SK-N-DZ (cell line): ENCODE data around the gene SERINC2.
"Not testable (repeated sequence)": the region's sequence is repeated elsewhere in the genome, so short reads cannot be mapped to it uniquely, and the experiment has no call there.

Experiments
- DNase-seq: peaks from one replicate; pipeline ENCODE4 v3.0.0-alpha.2; 2015; ENCODE audit warnings: low spot score

The SERINC2 gene

DNA sequence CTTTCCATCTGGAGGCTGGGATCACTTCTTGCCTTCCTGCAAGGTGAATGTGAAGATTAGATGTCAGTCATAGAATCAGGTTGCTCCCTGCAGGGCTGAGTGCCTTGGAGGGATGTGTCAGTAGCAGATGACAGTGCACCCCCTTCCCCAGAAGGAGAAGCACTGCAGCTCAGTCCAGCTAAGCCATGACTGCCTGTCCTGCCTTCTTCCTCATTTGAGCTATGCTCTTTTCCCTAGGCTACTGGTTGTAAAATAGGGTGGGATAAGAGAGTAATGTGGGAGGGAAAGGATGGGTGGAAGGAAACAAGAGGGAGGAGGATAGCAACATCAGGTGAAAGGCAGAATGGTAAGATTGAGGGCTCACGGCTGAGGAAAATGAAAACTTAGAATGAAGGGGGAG is 29.0 kb upstream of the SERINC2 start:
- DNase-seq = no peak

DNA sequence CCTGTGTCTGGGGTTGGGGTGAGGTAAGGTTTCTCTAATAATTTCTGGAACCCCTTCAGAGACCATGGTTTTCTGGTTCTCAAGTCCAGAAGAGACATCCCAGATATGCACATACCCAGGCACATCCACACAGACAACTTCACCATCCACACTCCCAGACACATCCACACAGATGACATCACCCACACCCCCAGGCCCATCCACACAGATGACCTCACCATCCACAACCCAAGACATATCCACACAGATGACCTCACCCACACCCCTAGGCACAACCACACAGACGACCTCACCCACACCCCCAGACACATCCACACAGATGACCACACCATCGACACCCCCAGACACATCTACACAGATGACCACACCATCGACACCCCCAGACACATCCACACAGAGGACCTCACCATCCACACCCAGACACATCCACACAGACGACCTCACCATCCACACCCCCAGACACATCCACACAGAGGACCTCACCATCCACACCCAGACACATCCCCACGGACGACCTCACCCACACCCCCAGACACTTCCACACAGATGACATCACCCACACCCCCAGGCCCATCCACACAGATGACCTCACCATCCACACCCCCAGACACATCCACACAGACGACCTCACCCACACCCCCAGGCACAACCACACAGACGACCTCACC is 26.3 kb upstream of the SERINC2 start:
- DNase-seq = not testable (repeated sequence)

DNA sequence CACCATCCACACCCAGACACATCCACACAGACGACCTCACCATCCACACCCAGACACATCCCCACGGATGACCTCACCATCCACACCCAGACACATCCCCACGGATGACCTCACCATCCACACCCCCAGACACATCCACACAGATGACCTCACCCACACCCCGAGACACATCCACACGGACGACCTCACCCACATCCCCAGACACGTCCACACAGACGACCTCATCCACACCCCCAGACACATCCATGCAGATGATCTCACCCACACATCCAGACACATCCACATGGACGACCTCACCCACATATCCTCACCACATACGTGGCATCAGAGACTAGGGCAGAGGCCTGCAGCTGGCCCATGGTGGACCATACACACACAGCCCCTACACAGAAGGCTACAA is 25.4 kb upstream of the SERINC2 start:
- no peak for DNase-seq

DNA sequence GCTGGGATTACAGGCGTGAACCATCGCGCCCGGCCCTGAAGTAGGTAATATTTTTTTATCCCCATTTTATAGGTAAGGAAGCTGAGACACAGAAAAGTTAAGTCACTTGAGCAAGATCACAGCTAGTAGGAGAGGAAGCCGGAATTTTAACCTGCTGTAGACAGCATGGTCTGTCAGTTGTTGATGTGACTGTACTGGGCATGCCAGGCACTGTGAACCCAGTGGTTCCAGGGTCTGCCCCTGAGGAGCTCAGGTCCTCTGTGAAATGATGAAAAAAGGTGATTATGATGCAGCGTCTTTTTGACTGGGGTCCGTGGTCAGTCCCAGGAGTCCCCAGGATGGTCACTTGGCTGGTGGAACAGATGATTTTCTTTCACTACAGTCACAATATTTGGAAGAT is 23.4 kb upstream of the SERINC2 start:
- no peak for DNase-seq

DNA sequence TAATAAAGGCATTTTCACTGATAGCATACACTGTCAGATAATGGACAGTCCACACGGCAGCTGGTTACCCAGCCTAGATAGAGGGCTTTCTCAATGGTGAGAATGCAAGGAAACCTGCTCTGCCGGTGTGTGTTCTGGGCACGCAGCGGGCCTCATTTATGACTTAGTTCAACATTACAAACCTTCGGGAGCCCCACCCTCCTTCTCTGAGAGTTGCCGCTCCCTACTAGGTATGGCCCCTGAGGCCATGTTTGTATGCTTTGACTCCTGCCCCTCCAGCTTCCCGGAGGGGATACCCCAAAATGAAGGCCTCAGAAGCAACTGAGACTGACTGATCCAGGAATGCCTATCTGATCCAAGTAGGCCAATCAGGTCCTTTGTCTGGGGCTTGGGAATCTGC is 22.9 kb upstream of the SERINC2 start:
- no peak for DNase-seq

DNA sequence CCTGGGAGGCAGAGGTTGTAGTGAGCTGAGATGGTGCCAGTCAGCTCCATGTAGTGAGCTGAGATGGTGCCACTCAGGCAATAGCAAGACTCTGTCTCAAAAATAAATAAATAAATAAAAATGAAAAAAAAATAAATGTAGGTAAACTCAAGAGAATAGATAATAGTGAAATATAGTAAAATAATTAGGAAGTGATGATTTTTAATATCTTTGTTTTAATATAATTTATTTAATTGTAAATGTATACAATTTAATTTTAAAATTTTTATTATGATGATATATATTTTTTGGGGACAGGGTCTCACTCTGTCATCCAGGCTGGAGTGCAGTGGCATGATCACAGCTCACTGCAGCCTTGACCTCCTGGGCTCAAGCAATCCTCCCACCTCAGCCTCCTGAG is 19.6 kb upstream of the SERINC2 start:
- no peak for DNase-seq

DNA sequence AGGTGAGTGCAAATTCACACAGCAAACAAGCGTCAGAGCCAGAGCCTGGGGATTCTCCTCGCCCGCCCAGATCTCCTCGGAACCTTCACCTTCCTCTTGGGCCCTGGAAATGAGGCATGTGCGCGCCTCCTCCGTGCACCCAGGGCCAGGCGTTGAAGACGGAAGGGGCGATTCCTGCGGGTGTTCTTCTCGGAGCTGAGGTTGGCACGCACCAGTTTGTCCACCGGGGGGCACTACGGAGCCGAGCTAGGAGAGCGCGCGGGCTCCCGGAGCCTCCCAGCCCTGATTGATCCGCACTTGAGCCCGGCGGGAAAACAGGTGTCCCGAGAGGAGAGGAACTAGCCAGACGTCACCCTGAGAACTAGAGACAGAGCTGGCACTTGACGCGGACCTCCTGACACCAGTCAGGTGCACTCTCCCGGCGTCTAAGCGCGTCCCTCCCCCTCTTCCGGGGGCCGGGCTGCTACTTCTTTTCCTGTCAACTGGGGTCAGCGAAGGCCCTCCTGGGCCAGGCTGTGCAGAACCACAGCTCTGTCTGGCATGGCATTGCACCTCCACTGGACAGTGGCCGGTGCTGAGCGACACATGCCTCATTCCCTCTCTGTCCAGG is 18.3 kb upstream of the SERINC2 start:
- peak; percentile 59 for DNase-seq

DNA sequence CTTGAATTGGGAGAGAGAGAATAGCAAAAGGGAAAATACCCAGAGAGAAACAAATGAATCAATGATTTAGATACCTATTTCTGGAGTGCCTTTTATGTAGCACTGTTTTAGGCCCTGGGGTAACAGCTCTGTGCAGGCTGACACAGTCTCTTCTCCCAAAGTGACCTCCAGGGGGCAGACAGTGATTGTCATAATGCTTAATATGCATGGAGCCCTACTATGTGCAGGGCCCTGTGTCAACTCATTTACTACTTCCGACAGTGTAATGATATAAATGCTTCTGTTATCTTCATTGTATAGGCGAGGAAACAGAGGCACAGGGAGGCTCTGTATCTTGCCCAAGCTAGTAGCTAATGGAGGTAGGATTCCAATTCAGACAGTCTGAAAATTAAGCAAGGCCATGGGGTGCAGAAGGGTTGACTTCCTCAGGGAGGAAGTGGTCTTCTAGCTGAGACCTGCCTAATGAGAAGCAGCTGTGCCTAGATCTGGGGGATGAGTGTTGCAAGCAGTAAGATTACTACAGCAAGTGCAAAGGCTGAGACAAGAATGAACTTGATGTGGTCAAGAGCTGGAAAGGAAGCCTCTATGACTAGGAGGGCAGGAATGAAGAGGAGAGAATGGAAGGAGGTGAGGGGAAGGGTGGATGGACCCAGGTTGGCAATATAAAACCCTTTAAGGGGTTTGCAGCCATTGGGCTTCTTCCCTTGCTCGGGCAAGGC is 16.2 kb upstream of the SERINC2 start:
- no peak for DNase-seq

DNA sequence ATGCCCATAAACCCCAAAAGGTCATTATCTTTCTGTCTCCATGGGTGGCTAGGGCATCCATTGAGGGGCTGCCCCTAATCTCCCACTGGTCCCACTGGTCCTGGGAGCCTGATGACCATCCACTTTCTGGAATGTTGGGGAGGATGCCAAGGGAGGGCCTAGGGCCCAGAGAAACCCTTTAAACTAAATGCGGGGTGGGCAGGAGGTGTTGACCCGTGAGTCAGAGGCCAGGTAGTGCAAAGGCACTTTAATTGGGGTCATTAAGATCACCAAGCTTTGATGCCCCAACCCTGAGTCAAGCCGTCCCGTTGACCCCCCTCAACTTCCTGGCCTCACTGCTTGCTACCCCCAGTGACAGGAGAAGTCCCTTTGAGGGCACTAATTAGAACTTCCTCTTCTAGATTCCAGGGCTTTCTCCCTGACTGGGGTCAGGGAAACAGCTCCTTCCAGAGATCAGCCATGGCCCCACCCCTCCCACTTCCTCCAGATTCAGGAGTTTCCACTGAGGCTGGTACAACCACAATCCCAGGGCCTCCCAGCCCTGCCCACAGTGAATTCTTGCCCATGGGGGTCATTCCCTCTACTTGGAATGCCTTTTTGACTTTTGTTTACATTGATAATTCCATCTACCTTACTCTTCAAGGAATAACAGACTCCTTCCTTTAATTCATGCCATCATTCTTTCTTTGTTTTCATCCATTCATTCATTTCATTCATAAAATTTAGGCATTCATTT is 15.5 kb upstream of the SERINC2 start:
- DNase-seq = no peak

DNA sequence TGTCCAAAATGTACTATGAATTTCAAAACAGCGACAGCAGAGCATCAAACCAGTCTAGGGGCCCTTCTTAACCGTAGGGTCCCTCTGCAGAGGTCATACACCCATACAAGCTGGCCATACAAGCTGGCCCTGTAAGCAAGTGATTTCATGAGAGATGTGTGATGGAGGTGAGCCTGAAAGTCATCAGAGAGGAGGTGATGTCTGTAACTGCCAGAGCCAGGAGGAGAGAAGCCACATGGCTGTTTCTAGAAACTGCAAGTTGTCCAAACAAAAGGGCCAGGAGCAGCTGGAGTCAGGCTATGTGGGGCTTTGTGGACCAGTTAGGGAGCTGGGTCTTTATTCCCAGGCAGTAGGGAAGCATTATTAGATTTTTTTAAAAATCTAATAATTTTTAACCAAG is 14.8 kb upstream of the SERINC2 start:
- no peak for DNase-seq

DNA sequence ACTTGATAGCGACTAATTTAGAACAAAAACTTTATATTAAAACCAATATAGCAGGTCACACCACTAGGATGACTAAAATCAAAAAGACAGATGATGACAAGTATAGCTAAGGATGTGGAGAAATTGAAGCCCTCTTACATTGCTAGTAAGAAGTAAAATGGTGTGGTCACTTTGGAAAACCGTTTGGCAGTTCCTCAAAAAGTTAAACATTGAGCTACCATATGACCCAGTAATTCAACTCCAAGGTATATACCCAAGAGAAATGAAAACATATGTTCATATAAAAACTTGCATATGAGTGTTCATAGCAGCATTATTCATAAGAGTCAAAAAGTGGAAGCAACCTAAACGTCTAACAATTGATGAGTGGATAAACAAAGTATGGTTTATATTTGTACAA is 13.0 kb upstream of the SERINC2 start:
- no peak for DNase-seq

DNA sequence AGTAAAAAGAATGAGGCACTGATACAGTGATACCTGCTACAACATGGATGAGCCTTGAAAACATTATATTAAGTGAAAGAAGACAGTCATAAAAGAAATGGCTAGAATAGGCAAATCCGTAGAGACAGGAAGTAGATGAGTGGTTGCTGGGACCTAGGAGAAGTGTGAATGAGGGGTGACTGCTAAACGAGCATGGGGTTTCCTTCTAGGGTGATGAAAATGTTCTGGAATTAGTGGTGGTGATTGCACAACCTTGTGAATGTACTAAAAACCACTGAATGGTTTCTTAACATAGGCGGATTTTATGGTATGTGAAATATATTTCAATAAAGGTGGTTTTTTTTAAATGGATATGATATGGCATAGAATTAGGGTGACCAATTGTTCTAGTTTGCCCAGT is 12.6 kb upstream of the SERINC2 start:
- no peak for DNase-seq

DNA sequence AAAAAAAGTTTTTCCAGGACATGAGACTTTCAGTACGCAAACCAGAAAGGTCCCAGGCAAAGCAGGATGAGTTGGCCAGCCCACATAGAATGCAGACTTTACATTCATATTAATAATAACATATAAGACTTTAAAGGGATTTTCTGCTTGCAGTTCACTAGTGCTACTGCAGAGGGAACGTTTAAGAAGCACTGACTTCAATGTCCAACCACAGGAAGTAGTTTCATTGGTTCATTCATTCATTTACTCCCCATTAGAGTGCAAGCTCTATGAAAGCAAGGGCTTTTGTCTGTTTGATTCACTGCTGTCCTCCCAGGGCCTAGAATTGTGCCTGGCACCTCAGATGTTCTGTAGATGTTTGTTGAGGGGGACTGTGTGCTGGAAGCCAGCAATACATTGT is 11.8 kb upstream of the SERINC2 start:
- DNase-seq = no peak

DNA sequence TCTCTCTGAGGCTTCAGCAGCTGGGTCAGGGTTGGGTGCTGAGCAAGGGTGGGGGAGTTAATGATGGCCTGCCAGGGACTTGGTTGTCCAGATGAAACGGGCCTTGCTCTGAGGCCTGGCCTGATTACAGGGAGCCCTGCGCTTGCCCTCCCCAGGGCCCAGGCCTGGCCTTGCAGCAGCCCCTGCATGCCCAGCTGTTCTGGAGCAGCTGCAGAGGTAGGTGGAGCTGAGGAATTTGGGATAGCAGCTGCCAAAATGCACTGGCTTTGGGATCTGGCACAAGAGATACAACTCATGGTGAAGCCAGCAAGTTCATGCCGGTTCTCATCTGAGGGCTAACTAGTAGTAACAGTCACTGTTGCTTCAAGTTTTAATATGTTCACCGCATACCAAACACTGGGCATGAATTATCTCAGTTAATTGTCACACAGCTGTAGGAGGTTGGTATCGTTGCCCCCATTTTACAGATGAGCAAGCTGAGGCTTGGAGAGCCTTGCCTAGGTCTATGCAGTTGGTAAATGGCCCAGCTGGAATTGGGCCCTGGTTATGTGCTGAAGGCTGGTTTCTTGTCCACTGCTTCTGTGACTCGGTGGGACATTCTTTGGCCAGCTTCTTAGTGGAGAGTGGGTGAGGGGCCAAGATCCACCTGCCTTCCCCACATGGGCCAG is 7.3 kb upstream of the SERINC2 start:
- DNase-seq = no peak

DNA sequence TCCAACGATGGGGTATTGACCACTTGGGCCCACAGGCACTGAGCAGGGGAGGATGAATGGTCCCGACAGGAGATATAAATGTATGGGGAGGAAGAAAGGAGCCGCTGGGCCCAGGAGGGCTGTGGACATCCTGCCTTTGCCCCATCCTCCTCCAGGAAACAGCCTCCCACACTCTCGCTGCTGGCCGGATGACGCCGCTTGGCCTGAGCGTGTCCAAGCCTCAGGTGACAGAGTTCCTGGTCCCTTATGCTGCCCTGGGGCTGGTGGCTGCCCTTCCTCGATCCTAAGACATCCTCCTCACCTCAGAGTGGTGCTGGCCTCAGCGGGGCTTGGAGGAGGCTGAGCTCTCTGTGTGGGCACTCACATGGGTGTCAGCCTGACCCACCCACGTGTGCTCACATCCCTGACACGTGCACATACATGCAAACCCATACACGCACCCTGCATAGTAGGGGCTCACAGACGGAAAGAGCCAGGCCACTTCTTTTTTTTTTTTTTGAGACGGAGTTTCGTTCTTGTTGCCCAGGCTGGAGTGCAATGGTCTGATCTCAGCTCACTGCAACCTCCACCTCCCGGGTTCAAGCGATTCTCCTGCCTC is 5.9 kb upstream of the SERINC2 start:
- no peak for DNase-seq

DNA sequence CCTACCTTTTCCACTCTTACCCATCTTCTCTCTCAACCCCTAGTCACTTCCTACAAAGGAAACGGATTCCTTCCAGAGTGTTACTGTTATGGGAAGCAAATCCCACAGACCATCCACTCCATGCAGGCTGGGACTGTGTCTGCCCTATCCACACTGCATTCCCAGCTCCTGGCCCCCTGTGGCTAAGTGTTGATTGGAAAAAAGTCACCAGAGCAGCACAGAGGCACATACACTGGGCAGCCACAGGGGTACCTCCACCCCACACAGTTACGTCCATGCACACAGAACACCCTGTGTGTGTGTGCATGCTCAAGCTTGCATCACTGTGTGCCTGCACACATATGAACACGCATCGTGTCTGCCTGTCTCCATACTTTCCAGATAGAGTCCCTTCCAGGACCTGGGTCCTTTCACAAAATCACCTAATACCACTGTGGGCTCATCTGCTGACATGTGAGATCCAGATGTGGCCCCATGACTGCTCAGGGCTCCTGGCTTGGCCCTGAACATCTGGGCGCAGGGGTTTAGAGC is 4.2 kb upstream of the SERINC2 start:
- DNase-seq = no peak

DNA sequence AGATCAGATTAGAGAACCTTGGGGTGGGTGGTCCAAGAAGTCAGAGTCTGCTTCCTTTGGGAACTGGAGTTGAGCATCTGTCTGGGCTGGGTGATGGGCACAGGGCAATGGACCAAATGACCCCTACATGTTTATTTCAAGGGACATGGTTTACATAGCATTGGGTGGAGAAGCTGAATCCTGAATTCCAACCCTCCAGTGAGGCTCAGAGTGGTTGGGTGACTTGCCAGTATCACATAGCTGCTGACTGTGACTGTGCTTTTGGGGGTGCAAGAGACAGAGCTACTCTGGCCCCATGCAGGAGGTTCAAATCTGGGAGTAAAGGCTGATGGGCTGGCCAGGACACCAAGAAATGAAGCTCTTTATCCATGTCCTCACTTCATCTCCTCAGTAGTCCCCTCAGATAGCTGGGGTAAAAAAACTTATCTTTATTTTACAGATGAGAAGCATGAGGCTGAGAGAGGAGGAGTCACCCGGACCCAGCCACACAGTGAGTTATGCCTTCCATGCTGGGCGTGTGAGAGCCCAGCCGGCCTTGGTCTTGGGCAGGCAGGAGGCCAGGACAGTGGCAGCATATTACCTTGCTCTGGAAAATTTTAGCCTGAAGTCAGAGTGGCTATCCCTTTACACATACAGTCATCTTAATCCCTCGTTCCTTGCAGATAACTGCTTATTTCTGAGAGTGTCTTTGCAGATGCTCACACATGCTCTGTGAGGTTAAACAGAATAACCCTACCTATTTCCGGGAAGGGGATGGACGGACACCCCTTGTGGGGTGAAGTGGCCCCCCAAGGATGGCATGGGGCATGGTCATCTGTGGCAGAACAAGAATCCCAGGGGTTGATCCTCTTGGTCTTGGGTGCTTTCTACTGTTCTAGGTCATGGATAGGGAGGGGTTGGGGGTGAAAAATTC is 2.8 kb upstream of the SERINC2 start:
- no peak for DNase-seq

DNA sequence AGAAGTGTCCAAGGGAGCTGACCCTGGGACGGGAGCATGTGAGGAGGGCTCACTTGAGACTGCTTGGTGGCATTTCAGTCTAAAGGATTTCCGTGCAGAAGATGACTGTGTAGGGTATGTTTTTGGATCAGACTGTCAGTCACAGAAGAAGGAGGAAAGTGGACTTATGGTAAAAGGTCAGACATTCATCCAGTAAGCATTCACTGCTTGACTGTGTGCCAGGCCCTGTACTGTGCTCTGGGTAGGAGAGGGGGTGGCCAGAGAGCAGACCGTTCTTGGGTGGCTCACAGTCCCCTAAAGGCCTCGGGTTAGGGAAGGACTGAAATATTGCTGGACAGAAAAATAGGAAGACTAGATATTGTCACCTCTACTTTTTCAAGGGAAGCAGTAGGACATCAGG is 2.1 kb upstream of the SERINC2 start:
- DNase-seq = no peak

DNA sequence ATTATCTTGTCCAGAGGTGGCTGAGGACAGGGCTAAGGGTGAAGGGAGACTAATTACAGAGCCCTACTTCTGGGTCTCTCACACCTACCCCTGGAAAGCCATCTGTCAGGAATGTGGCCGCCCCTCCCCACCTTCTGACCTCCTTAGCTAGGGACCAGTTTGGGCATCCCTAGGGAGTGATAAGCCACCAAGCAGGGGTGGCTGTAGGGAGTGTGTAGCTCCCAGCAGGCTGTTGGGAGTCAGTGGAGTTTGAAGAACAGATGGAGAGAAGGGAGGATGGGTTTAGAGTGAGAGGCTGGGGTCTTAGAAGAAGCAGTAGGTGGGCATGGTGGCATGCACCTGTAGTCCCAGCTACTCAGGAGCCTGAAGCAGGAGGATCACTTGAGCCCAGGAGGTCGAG is 808 bp upstream of the SERINC2 start:
- no peak for DNase-seq

DNA sequence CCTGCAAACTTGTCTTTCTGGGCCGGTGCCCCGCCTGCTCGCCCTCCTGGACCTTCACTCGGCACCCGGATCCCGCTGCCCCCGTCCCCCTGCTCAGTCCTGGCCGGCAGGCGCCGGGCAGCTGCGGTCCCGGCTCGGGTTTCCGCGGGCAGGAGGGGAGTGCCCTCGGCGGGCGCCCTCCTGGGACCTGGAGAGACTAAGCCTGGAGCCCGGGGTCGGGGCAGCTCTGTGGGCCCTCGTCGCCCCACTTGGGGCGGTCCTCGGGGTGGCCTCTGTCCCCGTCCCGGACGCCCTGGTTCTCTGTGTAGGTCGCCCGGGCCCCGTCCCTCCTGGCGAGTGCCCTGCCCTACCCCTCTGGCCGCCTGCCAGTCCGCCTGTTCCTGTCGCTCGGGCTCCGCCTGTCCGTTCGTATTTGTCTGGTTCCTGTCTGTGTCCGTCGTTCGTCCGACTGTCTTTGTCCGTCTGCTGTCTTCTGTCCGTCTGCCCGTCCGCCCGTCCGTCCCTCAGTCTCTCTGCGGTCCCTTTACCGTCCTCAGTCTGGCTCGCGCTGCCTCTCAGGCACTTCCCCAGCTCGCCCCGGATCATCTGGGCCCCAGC is 490 bp downstream of the SERINC2 start:
- no peak for DNase-seq
